ENCODE measurements around the gene UNC5A.

Gene UNC5A

DNA sequence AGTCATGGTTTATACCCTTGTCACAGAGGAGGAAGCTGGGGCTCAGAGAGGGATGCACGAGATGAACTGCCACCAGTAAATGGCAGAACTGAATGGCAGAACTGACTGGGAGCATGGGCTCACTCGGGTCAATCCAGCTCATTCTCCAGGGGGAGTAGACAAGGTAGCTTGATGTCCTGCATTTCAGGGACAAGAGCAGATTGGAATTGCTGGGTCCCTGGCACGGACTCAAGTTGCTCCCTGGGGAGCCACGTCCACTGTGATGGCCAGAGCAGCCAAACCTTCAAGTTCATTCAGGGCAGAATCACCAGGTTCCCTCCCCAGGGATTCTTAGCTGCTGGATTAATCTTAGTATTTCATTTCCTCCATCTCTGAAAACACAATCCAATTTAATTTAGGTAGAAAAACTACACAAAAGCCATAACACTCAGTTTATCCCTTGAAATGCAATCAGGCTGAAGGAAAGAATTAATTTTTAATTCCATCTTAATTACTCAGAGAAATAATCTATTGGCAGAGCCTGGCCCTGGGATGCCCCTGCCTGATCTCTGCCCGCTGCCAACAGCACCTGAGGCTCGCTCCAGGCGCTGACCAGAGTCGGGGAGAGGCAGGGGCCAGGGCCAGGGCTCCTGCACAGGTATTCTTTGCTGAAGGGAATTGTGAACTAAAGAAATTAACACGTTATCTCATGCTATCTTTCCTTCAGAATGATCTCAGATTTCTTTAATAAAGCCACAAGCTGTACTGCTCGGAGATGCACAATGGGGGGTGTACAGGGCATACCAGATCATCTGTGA, 42.0 kb upstream of the UNC5A start:
- no peak for DNase-seq
- Histone ChIP-seq H3K18ac (ENCODE audit: low read length) (no peak overlapping the region), H3K4me3 (ENCODE audit: low read depth, low read length) (no peak overlapping the region), H2BK5ac (ENCODE audit: low read depth, low read length, poor library complexity) (no peak overlapping the region), H3K4ac (ENCODE audit: low read depth, low read length) (no peak overlapping the region), H3K79me1 (ENCODE audit: low read length) (no peaks in the 10 kb centered on the region), H2BK120ac (ENCODE audit: insufficient read depth, low read length, poor library complexity) (no peak overlapping the region), H4K91ac (ENCODE audit: low read depth, low read length) (no peak overlapping the region), H3K14ac (ENCODE audit: low read length) (no peak overlapping the region), H3K36me3 (ENCODE audit: control insufficient read depth in 1 of 2, insufficient read depth in 2 of 2, low read length in 2 of 2) (no peaks in the 10 kb centered on the region), H4K8ac (ENCODE audit: low read depth, low read length) (no peak overlapping the region), H2AFZ (ENCODE audit: insufficient read depth, low read length, poor library complexity) (no peak overlapping the region), H4K12ac (ENCODE audit: low read depth, low read length) (no peak overlapping the region), H2AK5ac (ENCODE audit: low read length) (no peak overlapping the region), H3K23ac (ENCODE audit: low read length) (no peak overlapping the region), H3K9me3 (ENCODE audit: insufficient read depth, low read depth, low read length) (peaks cover 3% of the 10 kb centered on the region), H3K4me2 (ENCODE audit: low read length) (no peak overlapping the region), H3K27ac (ENCODE audit: low read depth, low read length) (no peak overlapping the region), H3K4me1 (ENCODE audit: control insufficient read depth in 1 of 2, insufficient read depth in 2 of 2, low read length in 2 of 2) (no peaks in the 10 kb centered on the region), H3K27me3 (ENCODE audit: insufficient read depth, low read length) (no peaks in the 10 kb centered on the region), H2BK12ac (ENCODE audit: low read length) (no peak overlapping the region), H3K79me2 (ENCODE audit: control insufficient read depth, insufficient read depth, low read length, poor library complexity) (no peaks in the 10 kb centered on the region), H3K9ac (ENCODE audit: low read length) (no peak overlapping the region)
- no CpG with 5 or more reads among the region's 10 CpGs for WGBS (ENCODE audit: extremely low coverage, insufficient coverage, insufficient read length)

DNA sequence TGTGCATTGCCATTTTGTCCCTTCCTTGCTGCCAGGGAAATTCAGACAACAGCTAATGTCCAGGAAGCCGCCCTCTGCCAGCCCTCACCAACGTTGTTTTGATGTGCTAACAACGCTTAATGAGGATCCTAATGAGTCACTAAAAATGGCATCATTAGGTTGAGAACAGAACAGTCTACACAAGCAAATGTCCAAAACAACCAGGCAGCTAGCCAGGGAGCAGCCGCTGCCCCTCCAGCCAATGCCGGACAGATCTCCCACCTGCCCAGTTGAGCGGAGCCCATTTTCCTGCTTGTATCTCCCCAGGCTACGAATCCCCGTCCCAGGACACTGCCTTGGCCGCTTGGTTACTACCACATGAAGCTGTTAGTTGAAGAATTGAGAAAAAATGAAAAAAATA, 40.4 kb upstream of the UNC5A start:
- no peak overlapping the region for H2BK5ac ChIP-seq (ENCODE audit: low read depth, low read length, poor library complexity)
- no CpG with 5 or more reads among the region's 9 CpGs for WGBS (ENCODE audit: extremely low coverage, insufficient coverage, insufficient read length)
- H3K23ac ChIP-seq (ENCODE audit: low read length) = no peak overlapping the region
- no peaks in the 10 kb centered on the region for H3K27me3 ChIP-seq (ENCODE audit: insufficient read depth, low read length)
- no peaks in the 10 kb centered on the region for H3K79me1 ChIP-seq (ENCODE audit: low read length)
- H2AFZ ChIP-seq (ENCODE audit: insufficient read depth, low read length, poor library complexity) = no peak overlapping the region
- no peak overlapping the region for H3K9ac ChIP-seq (ENCODE audit: low read length)
- H3K18ac ChIP-seq (ENCODE audit: low read length) = no peak overlapping the region
- no peak overlapping the region for H2AK5ac ChIP-seq (ENCODE audit: low read length)
- H3K4me1 ChIP-seq (ENCODE audit: control insufficient read depth in 1 of 2, insufficient read depth in 2 of 2, low read length in 2 of 2) = no peaks in the 10 kb centered on the region
- no peaks in the 10 kb centered on the region for H3K36me3 ChIP-seq (ENCODE audit: control insufficient read depth in 1 of 2, insufficient read depth in 2 of 2, low read length in 2 of 2)
- H3K27ac ChIP-seq (ENCODE audit: low read depth, low read length) = no peak overlapping the region
- no peak overlapping the region for H2BK12ac ChIP-seq (ENCODE audit: low read length)
- no peak overlapping the region for H3K4me2 ChIP-seq (ENCODE audit: low read length)
- no peaks in the 10 kb centered on the region for H3K79me2 ChIP-seq (ENCODE audit: control insufficient read depth, insufficient read depth, low read length, poor library complexity)
- H3K4me3 ChIP-seq (ENCODE audit: low read depth, low read length) = no peak overlapping the region
- peaks cover 5% of the 10 kb centered on the region for H3K9me3 ChIP-seq (ENCODE audit: insufficient read depth, low read depth, low read length)
- no peak overlapping the region for H4K91ac ChIP-seq (ENCODE audit: low read depth, low read length)
- H4K12ac ChIP-seq (ENCODE audit: low read depth, low read length) = no peak overlapping the region
- DNase-seq = no peak
- no peak overlapping the region for H4K8ac ChIP-seq (ENCODE audit: low read depth, low read length)
- no peak overlapping the region for H2BK120ac ChIP-seq (ENCODE audit: insufficient read depth, low read length, poor library complexity)
- H3K4ac ChIP-seq (ENCODE audit: low read depth, low read length) = no peak overlapping the region
- H3K14ac ChIP-seq (ENCODE audit: low read length) = no peak overlapping the region

DNA sequence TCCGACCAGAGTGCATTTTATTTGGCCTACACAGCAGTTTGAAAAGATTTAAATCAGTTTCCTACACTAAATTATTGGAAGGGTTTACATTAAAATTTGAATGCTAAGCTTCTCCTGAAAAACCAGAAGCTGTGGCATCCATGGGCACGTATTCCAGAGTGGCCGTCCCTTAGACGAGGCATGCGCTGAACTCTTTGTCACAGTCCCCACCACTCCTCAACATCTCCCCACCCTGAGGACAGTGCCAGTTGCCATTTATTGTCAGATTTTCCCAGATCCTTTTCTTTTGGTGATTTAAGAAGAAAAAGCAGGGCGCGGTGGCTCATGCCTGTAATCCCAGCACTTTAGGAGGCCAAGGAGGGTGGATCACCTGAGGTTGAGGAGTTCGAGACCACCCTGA, 39.9 kb upstream of the UNC5A start:
- H3K23ac ChIP-seq (ENCODE audit: low read length) = no peak overlapping the region
- no peak overlapping the region for H4K8ac ChIP-seq (ENCODE audit: low read depth, low read length)
- H4K91ac ChIP-seq (ENCODE audit: low read depth, low read length) = no peak overlapping the region
- no peaks in the 10 kb centered on the region for H3K79me1 ChIP-seq (ENCODE audit: low read length)
- no peak overlapping the region for H3K18ac ChIP-seq (ENCODE audit: low read length)
- no peaks in the 10 kb centered on the region for H3K79me2 ChIP-seq (ENCODE audit: control insufficient read depth, insufficient read depth, low read length, poor library complexity)
- H3K9ac ChIP-seq (ENCODE audit: low read length) = no peak overlapping the region
- no peak overlapping the region for H3K4ac ChIP-seq (ENCODE audit: low read depth, low read length)
- H2AFZ ChIP-seq (ENCODE audit: insufficient read depth, low read length, poor library complexity) = no peak overlapping the region
- H3K36me3 ChIP-seq (ENCODE audit: control insufficient read depth in 1 of 2, insufficient read depth in 2 of 2, low read length in 2 of 2) = no peaks in the 10 kb centered on the region
- H3K4me3 ChIP-seq (ENCODE audit: low read depth, low read length) = no peak overlapping the region
- no peak overlapping the region for H2BK12ac ChIP-seq (ENCODE audit: low read length)
- no peak overlapping the region for H4K12ac ChIP-seq (ENCODE audit: low read depth, low read length)
- H3K14ac ChIP-seq (ENCODE audit: low read length) = no peak overlapping the region
- no peak overlapping the region for H2BK120ac ChIP-seq (ENCODE audit: insufficient read depth, low read length, poor library complexity)
- H3K4me2 ChIP-seq (ENCODE audit: low read length) = no peak overlapping the region
- H2BK5ac ChIP-seq (ENCODE audit: low read depth, low read length, poor library complexity) = no peak overlapping the region
- H3K27ac ChIP-seq (ENCODE audit: low read depth, low read length) = no peak overlapping the region
- H3K9me3 ChIP-seq (ENCODE audit: insufficient read depth, low read depth, low read length) = peaks cover 5% of the 10 kb centered on the region
- WGBS (ENCODE audit: extremely low coverage, insufficient coverage, insufficient read length) = no CpG with 5 or more reads among the region's 8 CpGs
- H2AK5ac ChIP-seq (ENCODE audit: low read length) = no peak overlapping the region
- no peaks in the 10 kb centered on the region for H3K27me3 ChIP-seq (ENCODE audit: insufficient read depth, low read length)
- no peak for DNase-seq
- no peaks in the 10 kb centered on the region for H3K4me1 ChIP-seq (ENCODE audit: control insufficient read depth in 1 of 2, insufficient read depth in 2 of 2, low read length in 2 of 2)

DNA sequence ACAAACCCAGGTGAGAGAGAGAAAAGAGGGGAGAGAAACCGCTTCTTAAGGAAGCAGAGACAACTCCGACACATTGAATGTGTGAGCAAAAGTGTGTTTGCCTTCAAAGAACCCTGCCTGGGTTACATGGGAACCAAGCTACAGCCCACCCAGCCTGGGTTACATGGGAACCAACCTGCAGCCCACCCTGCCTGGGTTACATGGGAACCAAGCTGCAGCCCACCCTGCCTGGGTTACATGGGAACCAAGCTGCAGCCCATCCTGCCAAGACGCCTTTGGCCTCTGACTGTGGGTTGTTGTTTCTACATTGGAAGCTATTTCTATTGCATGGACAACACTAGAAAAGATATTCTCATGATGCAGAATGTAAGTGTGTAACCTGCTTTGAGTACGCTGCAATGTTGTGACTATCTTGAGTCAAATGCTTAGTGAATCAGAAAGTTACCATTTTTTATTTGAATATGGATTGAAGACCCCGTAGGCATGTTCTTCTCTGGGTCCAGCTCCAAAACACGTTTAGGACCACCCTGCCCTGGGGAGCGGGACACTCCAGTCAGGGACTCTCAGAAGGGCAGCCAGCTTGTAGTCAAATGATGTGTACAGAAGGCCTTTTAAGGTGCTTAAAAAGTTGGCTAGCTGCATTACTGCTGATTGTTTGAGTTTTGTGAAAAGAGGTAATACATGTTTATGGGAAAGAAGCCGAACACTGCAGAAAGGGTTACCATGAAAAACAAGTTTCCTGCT, 39.1 kb upstream of the UNC5A start:
- Histone ChIP-seq H3K14ac (ENCODE audit: low read length) (no peak overlapping the region), H3K23ac (ENCODE audit: low read length) (no peak overlapping the region), H2BK12ac (ENCODE audit: low read length) (no peak overlapping the region), H3K4me3 (ENCODE audit: low read depth, low read length) (no peak overlapping the region), H3K9me3 (ENCODE audit: insufficient read depth, low read depth, low read length) (peaks cover 5% of the 10 kb centered on the region), H2BK120ac (ENCODE audit: insufficient read depth, low read length, poor library complexity) (no peak overlapping the region), H4K8ac (ENCODE audit: low read depth, low read length) (no peak overlapping the region), H3K36me3 (ENCODE audit: control insufficient read depth in 1 of 2, insufficient read depth in 2 of 2, low read length in 2 of 2) (no peaks in the 10 kb centered on the region), H3K9ac (ENCODE audit: low read length) (no peak overlapping the region), H2AFZ (ENCODE audit: insufficient read depth, low read length, poor library complexity) (no peak overlapping the region), H3K27me3 (ENCODE audit: insufficient read depth, low read length) (no peaks in the 10 kb centered on the region), H3K4me1 (ENCODE audit: control insufficient read depth in 1 of 2, insufficient read depth in 2 of 2, low read length in 2 of 2) (no peaks in the 10 kb centered on the region), H3K79me1 (ENCODE audit: low read length) (no peaks in the 10 kb centered on the region), H3K4me2 (ENCODE audit: low read length) (no peak overlapping the region), H2AK5ac (ENCODE audit: low read length) (no peak overlapping the region), H3K79me2 (ENCODE audit: control insufficient read depth, insufficient read depth, low read length, poor library complexity) (no peaks in the 10 kb centered on the region), H2BK5ac (ENCODE audit: low read depth, low read length, poor library complexity) (no peak overlapping the region), H4K91ac (ENCODE audit: low read depth, low read length) (no peak overlapping the region), H3K4ac (ENCODE audit: low read depth, low read length) (no peak overlapping the region), H3K27ac (ENCODE audit: low read depth, low read length) (no peak overlapping the region), H4K12ac (ENCODE audit: low read depth, low read length) (no peak overlapping the region), H3K18ac (ENCODE audit: low read length) (no peak overlapping the region)
- WGBS (ENCODE audit: extremely low coverage, insufficient coverage, insufficient read length) = no CpG with 5 or more reads among the region's 8 CpGs
- DNase-seq = no peak

All from trophoblast cell (in vitro differentiated cells and primary cell).